Stimulated activated CD4-positive, alpha-beta T cell treated with anti-CD3 and anti-CD28 coated beads, Interleukin-1b, Interleukin-23, amount 100 ng/mL, for 48 hours (primary cell): ENCODE results near the gene GNAQ.
"Not testable (repeated sequence)": the region's sequence is repeated elsewhere in the genome, so short reads cannot be mapped to it uniquely, and the experiment has no call there.

Experiments used
- DNase-seq: peaks from one replicate; pipeline ENCODE4 v3.0.0-alpha.2; 2020

GNAQ gene

DNA sequence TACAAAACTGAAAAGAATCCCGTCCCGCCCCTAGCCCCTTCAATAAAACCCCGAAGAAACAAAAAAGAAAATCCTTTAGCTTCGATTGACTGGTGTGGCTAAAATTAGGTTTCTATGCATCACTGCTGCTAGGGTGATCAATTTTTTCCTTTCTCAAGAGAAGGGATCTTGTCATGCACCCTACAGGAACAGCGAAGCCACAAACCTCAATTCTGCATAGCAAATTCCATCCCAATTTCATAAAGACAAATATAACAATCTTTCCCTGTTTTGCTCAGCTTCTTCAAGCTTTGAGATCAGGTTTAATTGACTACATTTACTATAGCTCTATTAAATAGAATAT lies 313.3 kb downstream of the GNAQ start:
- not testable (repeated sequence) for DNase-seq

DNA sequence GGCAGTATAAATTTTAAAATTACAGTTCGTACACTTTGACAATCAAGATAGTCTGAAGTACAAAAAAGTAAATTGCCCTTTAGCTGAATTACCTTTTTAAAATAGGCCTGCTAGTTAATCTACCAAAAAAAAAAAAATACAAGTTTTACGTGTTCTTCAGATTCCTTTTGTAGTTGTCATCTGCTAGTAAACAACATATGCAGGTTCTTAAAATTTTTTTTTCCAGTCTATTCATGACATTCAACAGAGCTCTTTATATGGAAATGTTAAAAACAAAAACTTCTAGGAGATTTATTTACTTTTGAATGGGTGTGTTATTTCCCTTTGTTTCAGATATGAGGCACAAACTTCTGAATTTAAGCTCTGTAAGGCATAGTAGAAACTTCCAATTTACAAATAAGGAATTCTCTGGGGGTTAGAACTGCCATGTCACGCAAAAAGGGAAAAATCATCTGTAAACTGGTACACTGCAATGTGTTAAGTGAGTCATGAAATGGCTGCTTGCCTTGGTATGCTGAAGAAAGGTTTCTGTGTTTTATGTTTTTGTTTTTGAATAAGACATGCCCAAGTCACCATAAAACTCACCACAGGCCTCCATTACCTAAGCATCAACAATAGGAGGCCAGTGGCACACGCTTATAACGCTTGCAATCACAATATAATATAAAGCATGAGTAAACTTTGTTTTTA lies 313.9 kb downstream of the GNAQ start:
- not testable (repeated sequence) for DNase-seq

DNA sequence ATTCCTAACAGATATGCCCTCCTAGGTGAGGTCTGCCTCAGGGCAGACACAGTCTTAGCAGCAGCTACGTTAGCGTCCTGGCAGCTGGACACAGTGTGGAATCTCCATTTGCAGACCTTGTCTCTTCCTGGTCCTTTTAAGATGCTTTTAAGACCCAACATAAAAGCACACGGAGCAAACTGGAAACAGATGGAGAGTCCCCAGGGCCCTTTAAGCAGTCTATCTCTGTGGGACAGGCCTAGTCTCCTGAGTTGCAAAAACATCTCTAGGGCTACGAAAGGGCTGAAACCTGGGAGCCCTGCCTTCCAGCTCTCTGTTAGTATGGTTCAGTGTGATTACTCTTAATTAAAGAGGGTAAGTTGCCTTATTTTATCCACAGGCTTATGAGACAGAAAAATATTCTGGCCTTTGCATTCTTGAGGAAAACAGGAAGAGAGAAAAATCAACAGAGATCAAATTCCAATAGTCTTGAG lies 317.5 kb downstream of the GNAQ start:
- no peak for DNase-seq

DNA sequence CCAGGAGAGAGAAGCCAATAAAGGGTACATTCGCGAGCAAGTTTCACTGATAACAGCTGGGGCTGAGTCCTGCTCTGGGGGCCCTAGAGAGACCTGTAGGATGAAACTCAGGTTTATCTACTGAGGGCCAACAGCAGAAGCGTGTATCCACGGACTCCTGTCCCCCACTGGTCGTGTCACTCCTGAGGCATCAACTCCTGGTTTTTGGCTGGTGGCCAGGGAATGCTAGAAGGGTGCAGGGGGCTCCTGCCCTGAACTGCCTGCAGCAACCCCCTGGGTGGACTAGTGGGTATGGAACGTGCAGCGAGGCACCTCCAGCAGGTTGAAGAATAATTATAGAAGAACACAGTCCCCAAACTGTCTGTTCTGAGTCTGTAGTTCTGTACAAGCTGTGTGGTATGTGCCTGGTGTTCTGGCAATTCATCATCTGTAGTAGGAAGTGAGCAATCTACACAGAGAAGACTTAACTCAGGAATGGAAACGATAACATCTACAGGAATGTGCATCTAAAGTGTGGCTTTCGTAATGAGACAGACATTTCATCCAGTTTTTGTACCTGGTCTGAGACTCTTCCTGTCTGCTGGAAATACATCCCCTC lies 319.0 kb downstream of the GNAQ start:
- peak; percentile 5 for DNase-seq

DNA sequence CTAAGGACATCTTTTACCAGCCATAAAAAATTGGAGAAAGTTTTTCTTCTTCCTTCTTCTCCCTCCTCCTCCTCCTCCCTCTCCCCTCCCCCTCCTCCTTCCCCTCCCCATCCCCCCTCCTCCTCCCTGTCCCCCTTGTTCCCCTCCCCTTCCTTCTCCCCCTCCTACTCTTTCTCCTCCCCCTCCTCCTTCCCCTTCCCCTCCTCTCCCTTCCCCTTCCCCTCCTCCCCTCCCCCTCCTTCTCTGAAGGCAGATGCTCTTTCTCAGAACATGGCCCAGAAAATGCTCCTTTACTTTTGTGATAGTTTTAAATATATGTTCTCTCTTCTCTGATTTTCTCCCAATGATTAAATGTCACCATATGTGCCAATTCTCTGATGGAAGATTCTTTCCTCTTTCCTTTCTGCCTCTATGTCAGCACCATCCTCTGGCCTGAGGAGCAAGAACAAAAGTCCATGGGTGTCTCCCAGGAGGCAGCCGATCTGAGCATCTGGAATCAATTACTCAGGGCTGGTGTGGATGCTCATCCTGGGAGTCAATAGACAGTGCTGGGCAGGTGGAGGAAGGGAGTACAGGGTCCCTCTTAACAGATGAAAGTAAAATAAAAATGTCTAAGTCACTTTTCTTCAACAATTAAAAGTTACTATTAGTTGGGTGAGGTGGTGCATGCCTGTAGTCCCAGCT lies 320.5 kb downstream of the GNAQ start:
- no peak for DNase-seq

DNA sequence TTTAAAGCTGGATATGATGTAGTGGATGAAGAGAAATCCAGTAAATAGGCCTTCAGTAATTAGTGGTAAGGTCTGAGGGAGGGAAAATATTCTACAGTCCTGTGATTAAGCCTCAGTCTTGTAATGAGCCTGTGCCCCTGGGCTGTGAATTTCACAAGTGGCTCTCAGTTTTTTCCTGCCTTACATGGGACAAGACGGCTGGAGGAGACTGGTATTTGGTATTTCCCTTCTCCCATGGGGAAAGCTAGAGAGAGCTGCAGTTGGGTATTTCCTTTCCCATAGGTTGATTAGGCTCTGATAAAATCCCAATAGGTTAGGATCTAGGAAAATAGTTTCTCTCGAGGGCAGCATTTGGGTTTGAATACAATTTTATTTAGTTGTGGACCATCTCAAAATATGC lies 321.3 kb downstream of the GNAQ start:
- no peak for DNase-seq

DNA sequence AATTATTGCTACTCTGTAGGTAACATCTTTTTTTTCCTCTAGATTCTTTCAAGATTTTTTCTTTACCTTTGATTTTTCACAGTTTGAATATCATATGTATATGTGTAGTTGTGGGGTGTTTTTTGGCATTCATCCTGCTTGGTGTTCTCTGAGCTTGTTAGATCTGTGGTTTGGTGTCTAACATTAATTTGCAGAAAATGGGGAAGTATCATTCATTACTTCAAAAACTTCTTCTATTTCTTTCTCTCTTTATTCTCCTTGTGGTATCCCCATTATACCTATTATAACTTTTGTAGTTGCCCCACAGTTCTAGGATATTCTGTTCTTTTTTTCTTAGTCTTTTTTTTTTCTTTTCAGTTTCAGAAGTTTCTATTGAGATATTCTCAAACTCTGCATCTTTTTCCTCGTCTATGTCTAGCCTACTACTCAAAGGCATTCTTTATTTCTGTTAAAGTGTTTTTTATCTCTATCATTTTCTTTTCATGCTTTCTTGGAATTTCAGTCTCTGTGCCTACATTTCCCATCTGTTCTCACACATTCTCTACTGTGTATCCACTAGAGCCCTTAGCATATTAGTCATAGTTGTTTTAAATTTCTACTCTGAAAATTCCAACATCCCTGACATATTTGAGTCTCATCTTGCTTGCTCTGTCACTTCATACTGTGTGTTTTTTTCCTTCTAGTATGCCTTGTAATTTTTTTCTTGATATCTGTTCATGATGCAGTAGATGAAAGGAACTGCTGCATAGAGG lies 323.4 kb downstream of the GNAQ start:
- DNase-seq, result no peak

DNA sequence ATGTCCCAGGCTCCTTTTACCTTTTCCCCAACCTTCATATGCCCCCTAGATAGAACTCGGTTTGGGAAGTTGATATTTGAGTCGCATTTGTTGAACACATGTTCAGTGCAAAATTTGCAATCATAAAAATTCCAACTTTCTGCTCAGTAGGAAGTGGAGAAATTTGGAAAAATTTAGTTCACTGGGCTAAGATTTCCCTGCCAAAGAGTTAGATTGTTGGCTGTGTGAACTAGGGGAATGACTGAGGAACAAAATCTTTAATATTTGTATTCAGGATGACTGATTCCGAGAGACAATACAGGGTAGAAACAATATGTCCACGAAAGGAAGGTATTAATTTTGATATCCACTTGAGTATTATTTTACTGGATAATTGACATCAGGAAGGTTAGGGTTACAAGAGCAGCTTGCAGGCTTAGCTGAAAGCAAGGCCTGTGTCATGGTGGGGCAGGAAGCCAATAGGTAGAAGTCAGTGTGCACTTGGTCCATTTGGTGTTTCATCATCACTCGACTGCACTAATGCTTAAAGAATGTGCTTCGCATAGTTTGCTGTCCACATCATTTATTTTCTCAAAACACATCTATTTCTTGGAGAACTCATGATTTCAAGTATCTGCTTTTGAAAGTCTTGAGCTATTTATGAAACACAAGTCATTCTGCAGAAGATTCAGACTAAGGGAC lies 324.1 kb downstream of the GNAQ start:
- no peak for DNase-seq

DNA sequence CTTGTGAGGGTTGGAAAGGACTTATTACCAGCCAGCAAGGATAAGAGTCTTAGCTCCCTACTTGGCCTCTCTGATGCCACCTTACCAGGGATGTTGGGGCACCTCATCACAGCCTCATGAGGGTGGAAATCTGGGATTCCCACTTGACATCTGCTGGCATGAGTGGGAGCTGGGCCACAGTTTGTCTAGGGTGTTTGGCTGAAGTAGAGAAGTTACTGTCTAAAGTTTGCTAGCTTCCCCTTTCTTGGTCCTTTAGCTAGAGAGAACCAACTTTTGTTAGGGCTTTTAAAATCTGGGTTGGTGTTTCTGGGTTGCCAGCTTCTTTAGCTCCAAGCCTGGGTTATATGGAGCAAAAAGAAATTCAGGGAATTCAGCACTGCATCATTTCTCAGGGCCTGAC lies 326.0 kb downstream of the GNAQ start:
- no peak for DNase-seq

DNA sequence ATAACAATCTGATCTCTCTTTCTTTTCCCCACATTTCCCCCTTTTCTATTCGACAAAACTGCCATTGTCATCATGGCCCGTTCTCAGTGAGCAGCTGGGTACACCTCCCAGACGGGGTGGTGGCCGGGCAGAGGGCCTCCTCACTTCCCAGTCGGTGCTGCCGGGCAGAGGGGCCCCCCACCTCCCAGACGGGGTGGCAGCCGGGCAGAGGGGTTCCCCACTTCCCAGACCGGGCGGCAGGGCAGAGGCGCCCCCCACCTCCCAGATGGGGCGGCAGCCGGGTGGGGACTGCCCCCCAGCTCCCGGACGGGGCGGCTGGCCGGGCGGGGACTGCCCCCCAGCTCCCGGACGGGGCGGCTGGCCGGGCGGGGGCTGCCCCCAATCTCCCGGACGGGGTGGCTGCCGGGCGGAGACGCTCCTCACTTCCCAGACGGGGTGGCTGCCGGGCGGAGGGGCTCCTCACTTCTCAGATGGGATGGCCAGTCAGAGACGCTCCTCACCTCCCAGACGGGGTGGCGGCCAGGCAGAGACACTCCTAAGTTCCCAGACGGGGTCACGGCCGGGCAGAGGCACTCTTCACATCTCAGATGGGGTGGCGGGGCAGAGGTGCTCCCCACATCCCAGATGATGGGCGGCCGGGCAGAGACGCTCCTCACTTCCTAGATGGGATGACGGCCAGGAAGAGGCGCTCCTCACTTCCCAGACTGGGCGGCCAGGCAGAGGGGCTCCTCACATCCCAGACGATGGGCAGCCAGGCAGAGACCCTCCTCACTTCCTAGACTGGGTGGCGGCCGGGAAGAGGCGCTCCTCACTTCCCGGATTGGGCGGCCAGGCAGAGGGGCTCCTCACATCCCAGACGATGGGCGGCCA lies 328.9 kb downstream of the GNAQ start:
- not testable (repeated sequence) for DNase-seq

DNA sequence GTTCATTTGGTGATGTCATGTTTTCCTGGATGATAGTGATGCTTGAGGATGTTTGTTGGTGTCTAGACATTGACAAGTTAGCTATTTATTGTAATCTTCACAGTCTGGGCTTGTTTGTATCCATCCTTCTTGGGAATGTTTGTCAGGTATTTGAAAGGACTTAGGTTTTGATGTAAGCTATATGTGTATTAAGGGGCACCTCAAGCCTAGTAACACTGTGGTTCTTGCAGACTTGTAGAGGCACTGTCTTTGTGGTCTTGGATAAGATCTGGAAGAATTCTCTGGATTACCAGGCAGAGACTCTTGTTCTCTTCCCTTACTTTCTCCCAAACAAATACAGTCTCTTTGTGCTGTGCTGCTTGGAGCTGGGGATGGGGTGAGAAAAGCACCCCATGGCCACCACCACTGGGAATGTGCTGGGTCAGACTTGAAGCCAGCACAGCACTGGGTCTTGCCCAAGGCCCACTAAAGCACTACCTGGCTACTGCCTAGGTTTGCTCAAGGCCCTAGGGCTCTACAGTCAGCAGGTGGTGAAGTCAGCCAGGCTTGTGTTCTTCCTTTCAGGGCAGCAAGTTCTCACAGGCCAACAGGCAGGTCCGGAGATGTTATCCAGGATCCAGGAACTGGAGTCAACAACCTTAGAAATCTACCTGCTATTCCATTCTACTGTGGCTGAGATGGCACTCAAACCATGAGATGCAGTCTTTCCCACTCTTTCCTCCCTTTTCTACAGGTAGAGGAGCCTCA lies 334.2 kb downstream of the GNAQ start:
- DNase-seq, result no peak

DNA sequence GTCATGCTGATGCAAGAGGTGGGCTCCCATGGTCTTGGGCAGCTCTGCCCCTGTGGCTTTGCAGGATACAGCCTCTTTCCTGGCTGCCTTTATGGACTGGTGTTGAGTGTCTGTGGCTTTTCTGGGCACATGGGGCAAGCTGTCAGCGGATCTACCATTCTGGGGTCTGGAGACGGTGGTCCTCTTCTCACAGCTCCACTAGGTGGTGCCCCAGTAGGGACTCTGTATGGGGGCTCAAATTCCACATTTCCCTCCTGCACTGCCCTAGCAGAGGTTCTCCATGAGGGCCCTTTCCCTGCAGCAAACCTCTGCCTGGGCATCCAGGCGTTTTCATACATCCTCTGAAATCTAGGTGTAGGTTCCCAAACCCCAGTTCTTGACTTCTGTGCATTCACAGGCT lies 340.9 kb downstream of the GNAQ start:
- DNase-seq, result not testable (repeated sequence)

DNA sequence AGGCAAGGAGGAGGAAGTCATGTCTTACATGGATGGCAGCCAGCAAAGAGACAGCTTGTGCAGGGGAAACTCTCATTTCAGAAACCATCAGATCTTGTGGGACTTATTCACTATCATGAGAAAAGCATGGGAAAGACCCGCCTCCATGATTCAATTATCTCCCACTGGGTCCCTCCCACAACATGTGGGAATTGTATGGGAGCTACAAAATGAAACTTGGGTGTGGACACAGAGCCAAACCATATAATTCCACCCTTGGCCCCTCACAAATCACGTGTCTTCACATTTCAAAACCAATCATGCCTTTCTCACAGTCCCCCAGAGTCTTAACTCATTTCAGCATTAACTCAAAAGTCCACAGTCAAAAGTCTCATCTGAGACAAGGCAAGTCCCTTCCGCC lies 341.5 kb downstream of the GNAQ start:
- DNase-seq, result not testable (repeated sequence)

DNA sequence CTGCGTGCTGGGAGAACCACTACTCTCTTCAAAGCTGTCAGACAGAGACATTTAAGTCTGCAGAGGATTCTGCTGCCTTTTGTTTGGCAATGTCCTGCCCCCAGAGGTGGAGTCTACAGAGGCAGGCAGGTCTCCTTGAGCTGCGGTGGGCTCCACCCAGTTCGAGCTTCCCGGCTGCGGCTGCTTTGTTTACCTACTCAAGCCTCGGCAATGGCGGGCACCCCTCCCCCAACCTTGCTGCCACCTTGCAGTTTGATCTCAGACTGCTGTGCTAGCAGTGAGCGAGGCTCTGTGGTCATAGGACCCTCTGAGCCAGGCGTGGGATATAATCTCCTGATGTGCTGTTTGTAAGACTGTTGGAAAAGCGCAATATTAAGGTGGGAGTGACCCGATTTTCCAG lies 343.9 kb downstream of the GNAQ start:
- DNase-seq, result not testable (repeated sequence)

DNA sequence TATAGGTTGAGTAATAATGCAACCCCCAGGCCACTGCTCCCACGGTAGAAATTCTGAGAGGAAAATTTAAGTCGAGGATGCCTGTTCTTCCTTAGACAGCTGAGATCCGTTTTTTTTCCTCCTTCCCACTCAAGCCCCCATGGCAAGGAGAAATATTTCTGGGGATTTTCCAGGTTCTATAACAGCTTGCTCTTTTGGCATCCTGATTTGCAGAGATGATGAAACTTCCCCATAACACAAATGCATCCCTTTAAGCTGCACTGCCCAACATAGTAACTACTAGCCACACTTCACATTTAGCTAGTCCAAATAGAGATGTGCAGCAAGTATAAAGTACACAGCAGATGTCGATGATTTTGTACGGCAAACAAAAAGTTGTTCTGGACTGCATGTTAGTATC lies 351.0 kb downstream of the GNAQ start:
- DNase-seq, result no peak

DNA sequence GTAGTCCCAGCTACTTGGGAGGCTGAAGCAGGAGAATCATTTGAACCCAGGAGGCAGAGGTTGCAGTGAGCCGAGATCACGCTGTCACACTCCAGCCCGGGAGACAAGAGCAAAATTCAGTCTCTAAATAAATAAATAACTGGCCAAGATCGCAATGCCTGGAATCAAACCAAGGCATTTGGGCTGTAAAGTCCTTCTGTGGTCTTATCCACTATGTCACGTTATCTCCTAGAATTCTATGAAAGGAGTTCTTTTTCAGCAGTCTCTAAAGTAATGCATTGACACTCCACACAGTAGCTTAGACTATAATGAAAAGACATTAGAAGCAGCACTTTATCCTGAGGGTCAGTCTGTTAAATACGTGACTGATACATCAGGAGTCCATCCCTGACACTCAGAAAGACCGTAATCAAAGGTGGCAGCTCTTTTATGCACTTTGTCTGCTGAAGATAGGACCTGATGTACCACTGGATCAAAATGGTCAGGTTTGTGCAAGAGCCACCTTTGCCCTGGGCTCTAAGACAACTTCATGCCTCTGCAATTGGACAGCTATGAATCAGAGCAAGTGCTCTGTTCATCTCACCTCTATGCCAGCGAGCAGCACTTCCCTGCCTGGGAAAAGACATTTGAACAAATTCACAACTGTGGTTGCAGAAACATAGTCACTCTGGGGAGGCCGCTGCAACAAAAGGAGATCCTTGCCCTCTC lies 351.8 kb downstream of the GNAQ start:
- DNase-seq, result no peak

DNA sequence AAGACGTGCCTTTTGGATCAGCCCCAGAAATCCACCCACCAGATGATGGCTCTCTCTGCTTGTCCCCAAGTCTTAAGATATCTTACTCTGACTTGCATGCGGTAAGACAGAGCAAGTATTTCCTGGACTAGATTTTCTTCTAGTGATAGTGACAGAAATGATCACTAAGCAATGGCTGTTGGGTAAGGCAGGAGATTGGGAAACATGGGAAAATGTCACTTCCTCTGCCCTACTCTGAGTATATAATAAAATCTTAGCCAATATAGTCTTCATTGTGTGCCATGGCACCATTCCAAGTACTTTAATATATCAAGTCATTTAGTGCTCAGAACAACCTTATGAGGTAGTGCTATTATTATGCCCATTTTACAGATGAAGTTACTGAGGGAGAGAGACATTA lies 352.5 kb downstream of the GNAQ start:
- no peak for DNase-seq

DNA sequence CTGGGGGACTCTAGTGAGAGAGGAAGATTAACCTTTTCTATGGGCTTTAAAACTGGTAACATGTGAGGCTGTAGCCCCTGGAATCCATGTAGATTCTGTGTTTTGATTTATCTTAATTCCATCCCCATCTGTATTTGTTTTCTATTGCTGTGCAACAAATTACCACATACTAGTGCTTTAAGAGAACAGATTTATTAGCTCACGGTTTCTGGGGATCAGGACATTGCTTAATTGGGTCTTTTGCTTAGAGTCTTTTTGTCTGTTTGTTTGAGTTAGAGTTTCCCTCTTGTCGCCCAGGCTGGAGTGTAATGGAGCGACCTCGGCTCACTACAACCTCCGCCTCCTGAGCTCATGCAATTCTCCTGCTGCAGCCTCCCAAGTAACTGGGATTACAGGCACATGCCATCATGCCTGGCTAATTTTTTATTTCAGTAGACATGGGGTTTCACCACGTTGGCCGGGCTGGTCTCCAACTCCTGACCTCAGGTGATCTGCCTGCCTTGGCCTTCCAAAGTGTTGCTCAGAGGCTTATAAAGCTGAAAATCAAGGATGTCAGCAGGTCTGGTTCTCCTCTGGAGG lies 353.6 kb downstream of the GNAQ start:
- no peak for DNase-seq

DNA sequence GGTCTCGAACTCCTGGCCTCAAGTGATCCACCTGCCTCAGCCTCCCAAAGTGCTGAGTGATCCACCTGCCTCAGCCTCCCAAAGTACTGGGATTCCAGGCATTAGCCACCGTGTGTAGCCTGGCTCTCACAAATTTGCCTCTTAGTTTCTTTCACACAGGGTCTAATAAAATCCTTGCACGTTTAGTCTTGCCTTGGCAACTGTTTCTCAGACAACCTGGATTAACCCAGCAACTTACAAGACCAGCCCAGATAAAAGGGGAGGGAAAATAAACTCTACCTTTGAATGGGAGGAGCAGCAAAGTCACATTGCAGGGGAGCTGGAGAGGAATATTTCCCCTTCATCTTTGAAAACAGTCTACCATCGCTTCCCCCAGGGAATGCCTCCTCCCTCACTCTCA lies 354.2 kb downstream of the GNAQ start:
- no peak for DNase-seq
